Tibial artery (tissue), 4 donors: ENCODE data around the gene CETN2.
A peak's percentile ranks its signal among the peaks of the same experiment; 100 is the strongest.
"Not testable (repeated sequence)": the region's sequence is repeated elsewhere in the genome, so short reads cannot be mapped to it uniquely, and the experiment has no call there.

Experiments used
- DNase-seq, 2 donors: peaks; one replicate each; pipeline ENCODE4 v3.0.0-alpha.2; 2019
- H3K27ac ChIP-seq, 2 donors: fragments of 200-600 bp; sonication (generic) in 1 of 2; 1 replicate in 1 of 2; 2 replicates in 1 of 2; pipeline ENCODE4 v1.5.1; 2018 to 2019; ENCODE audit warnings: mild to moderate bottlenecking in 1 of 2
- H3K27me3 ChIP-seq, 2 donors: fragments of 200-600 bp; sonication (generic) in 1 of 2; one replicate each; pipeline versions ENCODE4 v1.5.1 to v1.6.0; 2016 to 2019
- H3K36me3 ChIP-seq, 3 donors: fragments of 200-600 bp; sonication (generic) in 2 of 3; one replicate each; pipeline ENCODE4 v1.5.1; 2016 to 2019; ENCODE audit warnings: mild to moderate bottlenecking in 2 of 3
- H3K4me1 ChIP-seq, 4 donors: fragments of 200-600 bp; sonication (generic) in 2 of 4; 1 replicate in 3 of 4; 2 replicates in 1 of 4; pipeline ENCODE4 v1.5.1; 2016 to 2019
- H3K4me3 ChIP-seq, 2 donors: fragments of 200-600 bp; sonication (generic) in 1 of 2; 1 replicate in 1 of 2; 2 replicates in 1 of 2; pipeline ENCODE4 v1.5.1; 2018 to 2019; ENCODE audit warnings: mild to moderate bottlenecking in 2 of 2
- H3K9me3 ChIP-seq, 3 donors: fragments of 200-600 bp; sonication (generic) in 1 of 3; one replicate each; pipeline ENCODE4 v1.5.1; 2016 to 2019
- CTCF ChIP-seq, 2 experiments: fragments of 200-600 bp in 1 of 2; fragments of 450-650 bp in 1 of 2; IDR thresholded peaks; one replicate each; pipeline ENCODE4 v1.5.1; 2017 to 2019; ENCODE audit warnings: antibody characterized with exemption in 2 of 2, mild to moderate bottlenecking in 1 of 2, moderate library complexity in 1 of 2
- intact Hi-C: fragments of 100-400 bp; cut with DNase I; formaldehyde crosslinking; loops from one replicate; pipeline ENCODE4 v1.15.0; 2023; ENCODE audit warnings: low total_unique reads

Gene CETN2

GRCh38 chrX:152843852-152844251 lies 13.3 kb upstream of the CETN2 start:
- Histone ChIP-seq H3K9me3 (no peaks in the 10 kb centered on the region), H3K27ac (no peak overlapping the region), H3K36me3 (peaks cover 0 to 4% (median 0%) of the 10 kb centered on the region in 3 donors), H3K4me1 (no peaks in the 10 kb centered on the region), H3K4me3 (no peak overlapping the region), H3K27me3 (no peaks in the 10 kb centered on the region)
- no peak for DNase-seq
- TF ChIP-seq CTCF (IDR thresholded peaks at IDR 0.05): no peak
- intact Hi-C loops: no loop called here

GRCh38 chrX:152842772-152843338 lies 12.3 kb upstream of the CETN2 start:
- H3K4me1 ChIP-seq: no peaks in the 10 kb centered on the region
- no peak for TF ChIP-seq CTCF (IDR thresholded peaks at IDR 0.05)
- no peak for DNase-seq
- H3K9me3 ChIP-seq: no peaks in the 10 kb centered on the region
- H3K4me3 ChIP-seq: no peak overlapping the region
- no peaks in the 10 kb centered on the region for H3K27me3 ChIP-seq
- H3K36me3 ChIP-seq: no peaks in the 10 kb centered on the region
- H3K27ac ChIP-seq: no peak overlapping the region
- intact Hi-C loops: no loop called here

GRCh38 chrX:152835470-152835869 lies 4.9 kb upstream of the CETN2 start:
- H3K9me3 ChIP-seq, H3K27ac ChIP-seq, H3K4me3 ChIP-seq, H3K36me3 ChIP-seq, intact Hi-C loops, DNase-seq, H3K27me3 ChIP-seq: not testable (repeated sequence)
- peaks cover 0 to 11% (median 6%) of the 10 kb centered on the region in 4 donors for H3K4me1 ChIP-seq

GRCh38 chrX:152833378-152833777 lies 2.8 kb upstream of the CETN2 start:
- no peaks in the 10 kb centered on the region for H3K36me3 ChIP-seq
- no peaks in the 10 kb centered on the region for H3K9me3 ChIP-seq
- no peak overlapping the region for H3K27ac ChIP-seq
- no peaks in the 10 kb centered on the region for H3K27me3 ChIP-seq
- H3K4me3 ChIP-seq: no peak overlapping the region
- peaks cover 0 to 11% (median 6%) of the 10 kb centered on the region in 4 donors for H3K4me1 ChIP-seq
- intact Hi-C loops: no loop called here
- TF ChIP-seq CTCF (IDR thresholded peaks at IDR 0.05): no peak
- no peak for DNase-seq

- H3K27me3 ChIP-seq: no peaks in the 10 kb centered on the region
- H3K36me3 ChIP-seq: no peaks in the 10 kb centered on the region
- H3K4me3 ChIP-seq: no peak overlapping the region
- no peaks in the 10 kb centered on the region for H3K9me3 ChIP-seq
- DNase-seq: no peak
- peaks cover 0 to 11% (median 6%) of the 10 kb centered on the region in 4 donors for H3K4me1 ChIP-seq
- no peak overlapping the region for H3K27ac ChIP-seq
- TF ChIP-seq CTCF (IDR thresholded peaks at IDR 0.05): no peak
- intact Hi-C loops: no loop called here
Measured at GRCh38 chrX:152832520-152832919, 2.0 kb upstream of the CETN2 start.

- Histone ChIP-seq H3K9me3 (no peaks in the 10 kb centered on the region), H3K4me1 (peaks cover 0 to 11% (median 6%) of the 10 kb centered on the region in 4 donors), H3K27me3 (no peaks in the 10 kb centered on the region), H3K36me3 (no peaks in the 10 kb centered on the region), H3K4me3 (peak overlapping the region; percentile 73 to 74), H3K27ac (peak overlapping the region; percentile 66 to 79)
- DNase-seq: no peak
- TF ChIP-seq CTCF (IDR thresholded peaks at IDR 0.05): no peak
- intact Hi-C loops: no loop called here
Measured at GRCh38 chrX:152831391-152831790, 834 bp upstream of the CETN2 start.
